Measurements from ENCODE around the gene NIPA2.

GRCh38 chr15:22831473-22831872 is 7.0 kb upstream of the NIPA2 start:
- no peak for TF ChIP-seq GATA2 (IDR thresholded peaks at IDR 0.05; ENCODE audit: low read depth, low read length)
- TF ChIP-seq GATA3 (IDR thresholded peaks at IDR 0.05; ENCODE audit: low read depth, low read length): no peak

All from SH-SY5Y (cell line).